IMR-90 (cell line): ENCODE measurements around the gene ADAMTS5. TPM values are rescaled to one million over a fixed set of nuclear protein-coding genes. Genes with fewer than 3 reads are reported as not detected.
A peak's percentile ranks its signal among the peaks of the same experiment; 100 is the strongest.

Experiments
- ATAC-seq: fragments of 200-7000 bp; cut with Tn5 transposase; 2 replicates; pipeline ENCODE4 v1.9.1; 2020; ENCODE audit warnings: low read depth, mild to moderate bottlenecking, moderate library complexity
- BruUV-seq: library from RNA; stranded (reverse); fragments of 400-500 nt; replicated peaks from 2 replicates; lab custom pipeline; 2021; lab: Mats Ljungman, UMichigan
- CTCF ChIA-PET: fragments of 300-600 bp; formaldehyde crosslinking; extraction: SDS; loops from one replicate; lab custom pipeline; 2021; ENCODE audit warnings: antibody characterized with exemption; lab: Yijun Ruan, JAX
- POLR2A ChIA-PET: fragments of 300-600 bp; sonication (Branson Sonifier 250); formaldehyde crosslinking; loops from one replicate; lab custom pipeline; 2022; ENCODE audit warnings: antibody characterized with exemption; ENCODE audit not compliant: unreplicated experiment; lab: Charles Lee
- DNase-seq: peaks from one replicate; pipeline ENCODE4 v3.0.0; 2013
- H2AFZ ChIP-seq: replicated peaks from 2 replicates; pipeline ENCODE3; 2013; ENCODE audit warnings: low read length, mild to moderate bottlenecking; ENCODE audit not compliant: poor library complexity
- H2AK5ac ChIP-seq: 2 replicates; pipeline ENCODE4 v1.6.1; 2013; ENCODE audit warnings: low read depth, low read length, inconsistent platforms
- H2AK9ac ChIP-seq: replicated peaks from 2 replicates; pipeline ENCODE3; 2013; ENCODE audit warnings: mild to moderate bottlenecking, low read depth, low read length, moderate library complexity; ENCODE audit not compliant: poor library complexity
- H2BK120ac ChIP-seq: 2 replicates; pipeline ENCODE4 v1.6.1; 2013; ENCODE audit warnings: low read depth, low read length, inconsistent platforms
- H2BK15ac ChIP-seq: 3 replicates; pipeline ENCODE4 v1.6.1; 2013; ENCODE audit warnings: low read depth, low read length, inconsistent platforms
- H2BK20ac ChIP-seq: 2 replicates; pipeline ENCODE4 v1.6.1; 2013; ENCODE audit warnings: low read depth, mild to moderate bottlenecking, inconsistent platforms, low read length, moderate library complexity
- H2BK5ac ChIP-seq: 2 replicates; pipeline ENCODE4 v1.6.1; 2013; ENCODE audit warnings: mild to moderate bottlenecking, low read depth, low read length, inconsistent platforms; ENCODE audit not compliant: poor library complexity, severe bottlenecking
- H3K14ac ChIP-seq: replicated peaks from 2 replicates; pipeline ENCODE4 v1.6.1; 2013; ENCODE audit warnings: low read depth, low read length, inconsistent platforms
- H3K18ac ChIP-seq: 2 replicates; pipeline ENCODE4 v1.6.1; 2013; ENCODE audit warnings: low read depth, low read length, control low read depth
- H3K23ac ChIP-seq: 2 replicates; pipeline ENCODE4 v1.6.1; 2013; ENCODE audit warnings: low read depth, low read length, inconsistent platforms
- H3K27ac ChIP-seq: 2 replicates; pipeline ENCODE4 v1.5.1; 2013; ENCODE audit warnings: mild to moderate bottlenecking, control low read depth, low read length; ENCODE audit not compliant: insufficient read depth
- H3K27me3 ChIP-seq: 2 replicates; pipeline ENCODE4 v1.6.1; 2013; ENCODE audit warnings: low read length; ENCODE audit not compliant: control insufficient read depth, insufficient read depth
- H3K36me3 ChIP-seq: 2 replicates; pipeline ENCODE4 v1.6.1; 2013; ENCODE audit warnings: low read length, mixed read lengths; ENCODE audit not compliant: control insufficient read depth, insufficient read depth
- H3K4ac ChIP-seq: 2 replicates; pipeline ENCODE4 v1.6.1; 2013; ENCODE audit warnings: low read depth, low read length, inconsistent platforms
- H3K4me1 ChIP-seq: 2 replicates; pipeline ENCODE4 v1.6.1; 2013; ENCODE audit warnings: low read length, mixed read lengths; ENCODE audit not compliant: control insufficient read depth, insufficient read depth
- H3K4me2 ChIP-seq: 2 replicates; pipeline ENCODE4 v1.6.1; 2013; ENCODE audit warnings: low read depth, mild to moderate bottlenecking, control low read depth, low read length, moderate library complexity
- H3K4me3 ChIP-seq: 2 replicates; pipeline ENCODE4 v1.5.1; 2013; ENCODE audit warnings: low read depth, mild to moderate bottlenecking, control low read depth, low read length, moderate library complexity; ENCODE audit not compliant: insufficient read depth
- H3K56ac ChIP-seq: 2 replicates; pipeline ENCODE4 v1.6.1; 2013; ENCODE audit warnings: low read length, inconsistent platforms; ENCODE audit not compliant: insufficient read depth; ENCODE audit errors: extremely low read depth
- H3K79me1 ChIP-seq, 2 experiments: 2 replicates each; pipeline ENCODE4 v1.6.1; 2013; ENCODE audit warnings: low read length in 2 of 2, inconsistent platforms in 1 of 2, low read depth in 1 of 2
- H3K9ac ChIP-seq: 2 replicates; pipeline ENCODE4 v1.6.1; 2013; ENCODE audit warnings: low read depth, low read length, control low read depth
- H3K9me1 ChIP-seq: 2 replicates; pipeline ENCODE4 v1.6.1; 2013; ENCODE audit warnings: low read length, inconsistent platforms; ENCODE audit not compliant: insufficient read depth
- H3K9me3 ChIP-seq: 2 replicates; pipeline ENCODE4 v1.6.1; 2013; ENCODE audit warnings: low read length; ENCODE audit not compliant: control insufficient read depth, insufficient read depth
- H4K20me1 ChIP-seq: 2 replicates; pipeline ENCODE4 v1.6.1; 2013; ENCODE audit warnings: low read length, inconsistent platforms; ENCODE audit not compliant: insufficient read depth
- H4K5ac ChIP-seq: 2 replicates; pipeline ENCODE4 v1.6.1; 2013; ENCODE audit warnings: mild to moderate bottlenecking, low read depth, low read length, control low read depth
- H4K8ac ChIP-seq, 2 experiments: 2 replicates each; pipeline ENCODE4 v1.6.1; 2013; ENCODE audit warnings: low read depth in 2 of 2, low read length in 2 of 2, control low read depth in 1 of 2, inconsistent platforms in 1 of 2
- H4K91ac ChIP-seq: 2 replicates; pipeline ENCODE4 v1.6.1; 2013; ENCODE audit warnings: low read depth, low read length, inconsistent platforms; ENCODE audit not compliant: insufficient read depth
- CEBPB ChIP-seq: IDR thresholded peaks from 2 replicates; pipeline ENCODE4 v1.6.1; 2012; ENCODE audit warnings: low read depth, low read length, improper control_type of control experiment
- NFE2L2 ChIP-seq: fragments of 150-350 bp; IDR thresholded peaks from 2 replicates; pipeline ENCODE4 v1.6.1; 2016; ENCODE audit warnings: low read depth, mild to moderate bottlenecking, low read length
- WGBS, 2 experiments: methylation state at CpG; one replicate each; pipeline versions ENCODE4 v1.1.5 to v1.1.7; 2013; ENCODE audit warnings: missing lambda C conversion rate in 2 of 2; ENCODE audit not compliant: insufficient read length in 1 of 2; ENCODE audit errors: extremely low coverage in 2 of 2; 5-methylcytosine and 5-hydroxymethylcytosine counted together
- dilution Hi-C: fragments of 300-500 bp; cut with HindIII; formaldehyde crosslinking; loops from one replicate; pipeline ENCODE4 v1.14.3; 2018; ENCODE audit warnings: low sequenced_read_pairs; ENCODE audit not compliant: unreplicated experiment
- in situ Hi-C: fragments of 300-500 bp; cut with MboI; formaldehyde crosslinking; loops from 3 replicates; pipeline ENCODE4 v1.14.3; 2019; ENCODE audit warnings: low sequenced_read_pairs, inconsistent platforms, mixed read lengths
- intact Hi-C: fragments of 100-400 bp; cut with micrococcal nuclease; formaldehyde crosslinking; loops from 2 replicates; pipeline ENCODE4 v1.10.0; 2022
- polyA plus RNA-seq, 3 experiments: library from polyadenylated mRNA; depleted of rRNA; stranded (reverse); fragments of >200 nt; gene quantifications; 2 replicates each; pipeline ENCODE4 v1.2.3, GENCODE V29; 2012; ENCODE audit warnings: low replicate concordance in 1 of 3
- total RNA-seq: library from RNA; depleted of rRNA; stranded (reverse); fragments of >200 nt; gene quantifications from 2 replicates; pipeline ENCODE4 v1.2.3, GENCODE V29; 2012

The ADAMTS5 gene
- total and polyA plus RNA-seq, 2 of the 4 experiments (the other 2 are of a cell fraction), result 0.54 to 0.58 TPM

DNA sequence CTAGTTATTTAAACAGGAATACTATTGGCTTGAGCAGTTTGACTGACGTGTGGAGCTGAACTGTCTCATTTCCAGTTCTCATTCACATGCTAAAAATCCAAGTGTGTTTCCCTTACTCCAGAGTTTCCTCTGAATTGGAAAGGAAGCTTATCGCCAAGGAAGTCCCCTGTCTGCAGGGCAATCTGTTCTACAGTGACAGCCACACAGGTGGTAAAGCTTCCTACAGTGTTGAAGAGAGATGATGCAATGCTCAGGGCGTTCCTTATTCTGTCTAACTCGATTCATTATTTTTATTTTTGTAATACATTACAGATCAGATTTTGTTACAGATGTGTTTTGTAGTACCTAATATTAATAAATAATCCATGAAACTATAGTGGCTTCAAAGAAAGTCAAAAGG is 41.3 kb downstream of the ADAMTS5 start:
- no peaks in the 10 kb centered on the region; the same call in 1 of the 2 replicates for H3K9me1 ChIP-seq
- POLR2A ChIA-PET, result no interaction called here
- no peak overlapping the region for H3K4me3 ChIP-seq
- no CpG with 5 or more reads among the region's 4 CpGs for WGBS, 2 experiments
- H3K79me1 ChIP-seq, result no peaks in the 10 kb centered on the region
- CTCF ChIA-PET, result no interaction called here
- H2BK120ac ChIP-seq, result no peak overlapping the region
- H4K20me1 ChIP-seq, result no peaks in the 10 kb centered on the region
- no peak overlapping the region for H2BK15ac ChIP-seq
- H2BK20ac ChIP-seq, result no peak overlapping the region
- H3K14ac ChIP-seq, result no peak overlapping the region
- no peak overlapping the region for H2AK9ac ChIP-seq
- H4K8ac ChIP-seq, result no peak overlapping the region
- no peak for DNase-seq
- no peak overlapping the region for H3K9ac ChIP-seq
- dilution Hi-C loops, result no loop called here
- H2AK5ac ChIP-seq, result no peak overlapping the region
- no peaks in the 10 kb centered on the region for H3K27me3 ChIP-seq
- peak; percentile 29; the same call in 1 of the 2 replicates for TF ChIP-seq CEBPB
- no peak for TF ChIP-seq NFE2L2
- peak overlapping the region; percentile 45; the same call in 1 of the 2 replicates for H3K18ac ChIP-seq
- no peak overlapping the region for H3K23ac ChIP-seq
- no peak overlapping the region for H2BK5ac ChIP-seq
- H3K4me1 ChIP-seq, result no peaks in the 10 kb centered on the region
- H4K91ac ChIP-seq, result no peak overlapping the region
- no peak overlapping the region for H3K27ac ChIP-seq
- H3K36me3 ChIP-seq, result peaks cover 19% of the 10 kb centered on the region
- intact Hi-C loops, result no loop called here
- no peak overlapping the region for H3K4me2 ChIP-seq
- no peak overlapping the region for H3K4ac ChIP-seq
- ATAC-seq, result no peak
- H2AFZ ChIP-seq, result no peak overlapping the region
- in situ Hi-C loops, result no loop called here
- no peak overlapping the region for H4K5ac ChIP-seq
- no peaks in the 10 kb centered on the region for H3K9me3 ChIP-seq
- H3K56ac ChIP-seq, result no peak overlapping the region
- BruUV-seq, result no TSS peak
